OCI-LY1 (cell line): ENCODE results near the gene EPB41L4A.

ENCODE experiments used
- H2AFZ ChIP-seq: fragments of 200-600 bp; sonication (generic), shearing (Covaris generic); 2 replicates; pipeline ENCODE4 v1.6.0; 2014; ENCODE audit warnings: antibody characterized with exemption, mild to moderate bottlenecking, low read length
- H3F3A ChIP-seq: fragments of 200-600 bp; sonication (generic), shearing (Covaris generic); 2 replicates; pipeline ENCODE4 v1.6.0; 2014; ENCODE audit warnings: mild to moderate bottlenecking, antibody characterized with exemption, low read length, moderate library complexity; ENCODE audit not compliant: insufficient read depth
- H3K27ac ChIP-seq: fragments of 200-600 bp; sonication (generic); 2 replicates; pipeline ENCODE4 v1.5.1; 2014; ENCODE audit warnings: low read length, mixed run types, mild to moderate bottlenecking, low read depth; ENCODE audit not compliant: poor library complexity, severe bottlenecking
- H3K27me3 ChIP-seq: fragments of 200-600 bp; sonication (generic); 2 replicates; pipeline ENCODE4 v1.6.0; 2014; ENCODE audit warnings: antibody characterized with exemption, mild to moderate bottlenecking, low read length, moderate library complexity; ENCODE audit not compliant: insufficient read depth
- H3K36me3 ChIP-seq: fragments of 200-600 bp; sonication (generic); 2 replicates; pipeline ENCODE4 v1.6.1; 2014; ENCODE audit warnings: mild to moderate bottlenecking, antibody characterized with exemption, low read length, moderate library complexity, mixed read lengths; ENCODE audit not compliant: insufficient read depth
- H3K4me1 ChIP-seq: fragments of 200-600 bp; sonication (generic); 2 replicates; pipeline ENCODE4 v1.5.1; 2014; ENCODE audit warnings: mild to moderate bottlenecking, low read length, moderate library complexity; ENCODE audit not compliant: insufficient read depth, severe bottlenecking
- H3K4me2 ChIP-seq: fragments of 200-600 bp; sonication (generic), shearing (Covaris generic); 2 replicates; pipeline ENCODE4 v1.6.1; 2014; ENCODE audit warnings: low read length
- H3K4me3 ChIP-seq: fragments of 200-600 bp; sonication (generic); 2 replicates; pipeline ENCODE4 v1.5.1; 2014; ENCODE audit warnings: low read length, low read depth, mild to moderate bottlenecking, mixed read lengths; ENCODE audit not compliant: poor library complexity, severe bottlenecking
- H3K79me2 ChIP-seq: fragments of 200-600 bp; shearing (Covaris generic); 2 replicates; pipeline ENCODE4 v1.6.1; 2016; ENCODE audit warnings: mixed run types, low read length, mixed read lengths; ENCODE audit not compliant: insufficient read depth
- H3K9ac ChIP-seq: fragments of 200-600 bp; sonication (generic), shearing (Covaris generic); 2 replicates; pipeline ENCODE4 v1.6.1; 2014; ENCODE audit warnings: mild to moderate bottlenecking, low read length, mixed read lengths
- H3K9me2 ChIP-seq: fragments of 200-600 bp; sonication (generic), shearing (Covaris generic); 2 replicates; pipeline ENCODE4 v1.6.1; 2014; ENCODE audit warnings: low read depth, mild to moderate bottlenecking, low read length, mixed read lengths
- H3K9me3 ChIP-seq: fragments of 200-600 bp; shearing (Covaris generic); 2 replicates; pipeline ENCODE4 v1.6.1; 2014; ENCODE audit warnings: low read length, mixed read lengths
- H4K20me1 ChIP-seq: fragments of 200-600 bp; sonication (generic), shearing (Covaris generic); 2 replicates; pipeline ENCODE4 v1.6.0; 2016; ENCODE audit warnings: mild to moderate bottlenecking, low read length; ENCODE audit not compliant: insufficient read depth
- EZH2 ChIP-seq: fragments of 200-600 bp; sonication (generic), shearing (Covaris generic); IDR thresholded peaks from 2 replicates; pipeline ENCODE4 v1.8.0; 2017; ENCODE audit warnings: borderline replicate concordance, mixed run types, mild to moderate bottlenecking, antibody characterized with exemption, low read length, moderate library complexity, mixed read lengths
- TF ChIP-seq, protein P1 (sequence below): fragments of 200-600 bp; sonication (generic), shearing (Covaris generic); IDR thresholded peaks from 2 replicates; pipeline ENCODE4 v1.5.1; 2017; ENCODE audit warnings: mild to moderate bottlenecking, antibody characterized with exemption, low read length, moderate library complexity, mixed read lengths

EPB41L4A gene

DNA sequence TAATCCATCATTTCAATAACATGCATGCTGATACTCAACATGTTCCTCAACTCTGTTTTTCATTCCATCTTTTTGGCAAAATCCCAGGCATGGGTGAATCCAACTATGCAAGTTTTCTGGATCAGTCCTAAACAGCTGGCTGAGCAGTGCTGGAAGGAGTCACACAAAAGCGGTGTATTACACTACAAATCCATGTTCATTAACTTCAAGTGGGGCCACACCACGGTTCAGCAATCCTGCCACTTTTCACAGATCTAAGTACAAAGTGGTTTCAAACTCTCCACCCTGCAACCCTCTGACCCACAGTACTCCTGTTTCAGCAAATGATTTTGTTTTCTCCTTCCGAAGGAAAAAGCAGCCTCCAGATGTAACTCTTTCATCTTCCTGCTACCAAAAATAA lies 222.5 kb downstream of the EPB41L4A start:
- no peak overlapping the region for H3K9ac ChIP-seq
- H2AFZ ChIP-seq = no peak overlapping the region
- no peaks in the 10 kb centered on the region for H3F3A ChIP-seq
- H3K4me2 ChIP-seq = no peak overlapping the region
- no peaks in the 10 kb centered on the region for H4K20me1 ChIP-seq
- no peaks in the 10 kb centered on the region for H3K9me3 ChIP-seq
- H3K9me2 ChIP-seq = no peaks in the 10 kb centered on the region
- no peaks in the 10 kb centered on the region for H3K36me3 ChIP-seq
- H3K4me3 ChIP-seq = no peak overlapping the region
- H3K4me1 ChIP-seq = no peaks in the 10 kb centered on the region
- H3K27me3 ChIP-seq = no peaks in the 10 kb centered on the region
- H3K79me2 ChIP-seq = no peaks in the 10 kb centered on the region
- TF ChIP-seq, protein P1, sequence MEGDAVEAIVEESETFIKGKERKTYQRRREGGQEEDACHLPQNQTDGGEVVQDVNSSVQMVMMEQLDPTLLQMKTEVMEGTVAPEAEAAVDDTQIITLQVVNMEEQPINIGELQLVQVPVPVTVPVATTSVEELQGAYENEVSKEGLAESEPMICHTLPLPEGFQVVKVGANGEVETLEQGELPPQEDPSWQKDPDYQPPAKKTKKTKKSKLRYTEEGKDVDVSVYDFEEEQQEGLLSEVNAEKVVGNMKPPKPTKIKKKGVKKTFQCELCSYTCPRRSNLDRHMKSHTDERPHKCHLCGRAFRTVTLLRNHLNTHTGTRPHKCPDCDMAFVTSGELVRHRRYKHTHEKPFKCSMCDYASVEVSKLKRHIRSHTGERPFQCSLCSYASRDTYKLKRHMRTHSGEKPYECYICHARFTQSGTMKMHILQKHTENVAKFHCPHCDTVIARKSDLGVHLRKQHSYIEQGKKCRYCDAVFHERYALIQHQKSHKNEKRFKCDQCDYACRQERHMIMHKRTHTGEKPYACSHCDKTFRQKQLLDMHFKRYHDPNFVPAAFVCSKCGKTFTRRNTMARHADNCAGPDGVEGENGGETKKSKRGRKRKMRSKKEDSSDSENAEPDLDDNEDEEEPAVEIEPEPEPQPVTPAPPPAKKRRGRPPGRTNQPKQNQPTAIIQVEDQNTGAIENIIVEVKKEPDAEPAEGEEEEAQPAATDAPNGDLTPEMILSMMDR = no peak
- TF ChIP-seq EZH2 = no peak
- no peak overlapping the region for H3K27ac ChIP-seq

DNA sequence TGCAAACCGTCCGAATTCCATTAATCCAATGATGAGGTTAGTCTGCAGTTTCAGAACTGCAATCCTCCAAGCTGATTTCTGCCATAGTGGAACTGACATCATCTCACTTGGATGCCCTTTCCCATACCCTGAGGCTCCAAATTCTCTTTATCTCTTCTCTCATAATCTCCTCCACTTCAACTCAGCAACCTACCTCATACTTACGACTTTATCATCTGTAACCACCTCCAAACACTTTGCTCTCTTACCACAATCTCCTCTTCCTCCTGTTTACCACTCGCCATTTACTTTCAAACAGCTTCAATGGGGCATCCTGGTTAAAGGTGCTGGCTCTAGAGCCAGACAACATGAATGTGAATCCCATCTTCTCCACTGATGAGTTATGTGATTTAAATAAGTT lies 223.2 kb downstream of the EPB41L4A start:
- TF ChIP-seq EZH2 = no peak
- TF ChIP-seq, protein P1 = no peak
- no peaks in the 10 kb centered on the region for H3K36me3 ChIP-seq

DNA sequence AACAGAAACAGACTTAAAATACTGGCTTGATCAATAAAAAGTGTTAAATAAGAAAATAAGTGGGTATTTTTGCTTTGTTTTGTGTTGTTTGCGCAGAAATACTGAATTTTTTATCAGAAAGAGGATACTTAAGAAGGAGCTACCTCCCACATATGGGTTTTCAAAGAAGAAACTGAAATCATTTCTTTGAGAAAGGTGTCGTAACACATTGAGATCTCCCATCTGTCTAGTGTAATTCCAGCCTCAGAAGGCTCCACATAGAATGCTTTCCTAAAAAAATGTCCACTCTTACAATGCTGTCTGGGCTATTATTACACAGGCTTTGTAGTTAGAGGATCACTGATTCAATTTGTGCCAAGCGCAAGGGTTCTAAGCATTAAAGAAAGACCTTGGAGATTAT lies 226.2 kb downstream of the EPB41L4A start:
- TF ChIP-seq EZH2 = no peak
- TF ChIP-seq, protein P1 = no peak
- Histone ChIP-seq H3K4me2 (no peak overlapping the region), H3K4me1 (no peaks in the 10 kb centered on the region), H3K27me3 (no peaks in the 10 kb centered on the region), H3K9ac (no peak overlapping the region), H3K4me3 (no peak overlapping the region), H3F3A (no peaks in the 10 kb centered on the region), H3K27ac (no peak overlapping the region), H3K9me3 (no peaks in the 10 kb centered on the region), H3K36me3 (no peaks in the 10 kb centered on the region), H3K79me2 (no peaks in the 10 kb centered on the region), H3K9me2 (no peaks in the 10 kb centered on the region), H4K20me1 (no peaks in the 10 kb centered on the region), H2AFZ (no peak overlapping the region)

More for the DNA sequence above, 223.2 kb downstream of the EPB41L4A start:
- Histone ChIP-seq H3K27me3 (no peaks in the 10 kb centered on the region), H3K79me2 (no peaks in the 10 kb centered on the region), H2AFZ (no peak overlapping the region), H3K4me3 (no peak overlapping the region), H3K4me2 (no peak overlapping the region), H3K9me2 (no peaks in the 10 kb centered on the region), H3K9ac (no peak overlapping the region), H3K9me3 (no peaks in the 10 kb centered on the region), H3K4me1 (no peaks in the 10 kb centered on the region), H4K20me1 (no peaks in the 10 kb centered on the region), H3F3A (no peaks in the 10 kb centered on the region), H3K27ac (no peak overlapping the region)
